Posterior cingulate gyrus (tissue), 11 donors: Measurements from ENCODE around the gene LRRC26.

Source experiments
- DNase-seq, 10 donors: peaks; one replicate each; pipeline versions ENCODE4 v3.0.0 to v3.0.0-alpha.2; 2020 to 2021; ENCODE audit warnings: mixed read lengths in 3 of 10
- intact Hi-C: fragments of 100-400 bp; cut with DNase I; formaldehyde crosslinking; loops from one replicate; pipeline ENCODE4 v1.15.1; 2023

LRRC26 gene

DNA sequence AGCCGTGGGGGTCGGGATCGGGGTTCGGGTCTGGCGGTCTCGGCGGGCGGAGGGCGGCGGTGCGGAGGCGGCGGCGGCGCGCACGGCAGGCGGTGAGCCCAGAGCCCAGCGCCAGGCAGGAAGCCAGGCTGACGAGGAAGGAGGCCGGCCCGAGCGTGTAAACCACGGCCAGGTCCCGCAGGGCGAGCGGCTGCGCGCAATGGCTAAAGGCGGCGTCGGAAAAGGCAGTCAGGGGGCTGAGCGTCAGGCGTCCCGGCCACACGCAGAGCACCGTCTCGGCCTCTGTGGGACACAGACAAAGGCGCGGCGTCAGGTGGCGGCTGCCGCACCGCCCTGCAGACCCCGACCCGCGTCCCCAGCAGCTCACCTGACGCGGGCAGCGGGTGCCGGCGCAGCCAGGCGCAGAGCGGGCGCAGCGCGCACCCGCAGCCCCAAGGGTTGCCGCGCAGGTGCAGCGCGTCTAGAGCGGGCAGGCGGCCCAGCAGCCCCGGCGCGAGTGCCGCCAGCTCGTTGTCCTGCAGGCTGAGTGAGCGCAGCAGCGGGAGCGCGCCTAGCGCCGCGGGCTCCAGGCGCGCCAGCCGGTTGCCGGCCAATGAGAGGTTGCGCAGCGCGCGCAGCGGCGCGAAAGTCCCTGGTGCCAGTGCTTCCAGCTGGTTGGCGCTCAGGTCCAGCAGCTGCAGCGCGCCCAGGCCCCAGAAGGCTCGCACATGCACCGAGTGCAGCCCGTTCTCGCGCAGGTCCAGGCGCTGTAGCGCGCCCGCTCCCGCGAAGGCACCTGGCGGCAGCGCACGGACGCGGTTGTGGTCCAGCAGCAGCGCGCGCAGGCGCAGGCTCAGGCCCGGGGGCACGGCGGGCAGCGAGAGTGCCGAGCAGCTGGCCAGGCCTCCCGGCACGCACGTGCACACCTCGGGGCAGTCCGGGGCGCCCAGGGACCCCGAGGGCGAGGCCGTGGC, 671 bp downstream of the LRRC26 start:
- DNase-seq, result peak in 8 of 10 donors; percentile 58 to 95 (median 79)
- intact Hi-C loops, result loop anchor here (5.0 kb wide), 1 partner anchor 37 kb away; no protein-coding TSS in a partner anchor

DNA sequence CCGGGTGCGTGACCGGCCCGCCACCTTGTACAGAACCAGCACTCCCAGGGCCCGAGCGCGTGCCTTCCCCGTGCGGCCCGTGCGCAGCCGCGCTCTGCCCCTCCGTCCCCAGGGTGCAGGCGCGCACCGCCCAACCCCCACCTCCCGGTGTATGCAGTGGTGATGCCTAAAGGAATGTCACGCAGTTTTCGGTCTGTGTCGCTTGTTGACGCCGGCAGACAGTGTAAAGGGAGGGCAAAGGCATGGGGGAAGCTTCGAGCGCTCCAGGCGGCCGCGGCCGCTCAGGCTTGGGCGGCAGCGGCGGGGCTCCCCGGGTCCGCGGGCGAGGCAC, 1.3 kb downstream of the LRRC26 start:
- intact Hi-C loops, result loop anchor here (5.0 kb wide), 1 partner anchor 36 kb away; no protein-coding TSS in a partner anchor

DNA sequence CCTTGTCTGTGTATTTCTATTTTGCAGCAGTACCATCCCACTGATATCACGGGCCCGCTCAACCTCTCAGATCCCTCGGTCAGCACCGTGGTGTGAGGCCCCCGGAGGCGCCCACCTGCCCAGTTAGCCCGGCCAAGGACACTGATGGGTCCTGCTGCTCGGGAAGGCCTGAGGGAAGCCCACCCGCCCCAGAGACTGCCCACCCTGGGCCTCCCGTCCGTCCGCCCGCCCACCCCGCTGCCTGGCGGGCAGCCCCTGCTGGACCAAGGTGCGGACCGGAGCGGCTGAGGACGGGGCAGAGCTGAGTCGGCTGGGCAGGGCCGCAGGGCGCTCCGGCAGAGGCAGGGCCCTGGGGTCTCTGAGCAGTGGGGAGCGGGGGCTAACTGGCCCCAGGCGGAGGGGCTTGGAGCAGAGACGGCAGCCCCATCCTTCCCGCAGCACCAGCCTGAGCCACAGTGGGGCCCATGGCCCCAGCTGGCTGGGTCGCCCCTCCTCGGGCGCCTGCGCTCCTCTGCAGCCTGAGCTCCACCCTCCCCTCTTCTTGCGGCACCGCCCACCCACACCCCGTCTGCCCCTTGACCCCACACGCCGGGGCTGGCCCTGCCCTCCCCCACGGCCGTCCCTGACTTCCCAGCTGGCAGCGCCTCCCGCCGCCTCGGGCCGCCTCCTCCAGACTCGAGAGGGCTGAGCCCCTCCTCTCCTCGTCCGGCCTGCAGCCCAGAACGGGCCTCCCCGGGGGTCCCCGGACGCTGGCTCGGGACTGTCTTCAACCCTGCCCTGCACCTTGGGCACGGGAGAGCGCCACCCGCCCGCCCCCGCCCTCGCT, 1.9 kb downstream of the LRRC26 start:
- intact Hi-C loops, result loop anchor here (5.0 kb wide), 1 partner anchor 36 kb away; no protein-coding TSS in a partner anchor
- DNase-seq, result peak in 1 of 10 donors; percentile 91

More for the DNA sequence above, 1.3 kb downstream of the LRRC26 start:
- peak in 5 of 10 donors; percentile 52 to 91 (median 57) for DNase-seq

DNA sequence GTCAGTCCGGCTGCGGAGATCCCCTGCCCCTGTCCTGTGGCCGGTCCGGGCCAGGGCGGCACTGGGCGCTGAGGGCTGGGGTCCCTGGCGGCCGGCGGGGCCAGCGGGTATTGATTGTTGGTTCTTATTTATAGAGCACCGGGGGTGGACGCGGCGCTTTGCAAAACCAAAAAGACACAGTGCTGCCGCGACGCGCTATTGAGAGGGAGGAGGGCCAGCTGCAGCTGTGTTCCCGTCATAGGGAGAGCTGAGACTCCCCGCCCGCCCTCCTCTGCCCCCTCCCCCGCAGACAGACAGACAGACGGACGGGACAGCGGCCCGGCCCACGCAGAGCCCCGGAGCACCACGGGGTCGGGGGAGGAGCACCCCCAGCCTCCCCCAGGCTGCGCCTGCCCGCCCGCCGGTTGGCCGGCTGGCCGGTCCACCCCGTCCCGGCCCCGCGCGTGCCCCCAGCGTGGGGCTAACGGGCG, 2.5 kb downstream of the LRRC26 start:
- intact Hi-C loops, result loop anchor here (5.0 kb wide), 1 partner anchor 35 kb away; no protein-coding TSS in a partner anchor
- DNase-seq, result peak in 5 of 10 donors; percentile 46 to 91 (median 64)

DNA sequence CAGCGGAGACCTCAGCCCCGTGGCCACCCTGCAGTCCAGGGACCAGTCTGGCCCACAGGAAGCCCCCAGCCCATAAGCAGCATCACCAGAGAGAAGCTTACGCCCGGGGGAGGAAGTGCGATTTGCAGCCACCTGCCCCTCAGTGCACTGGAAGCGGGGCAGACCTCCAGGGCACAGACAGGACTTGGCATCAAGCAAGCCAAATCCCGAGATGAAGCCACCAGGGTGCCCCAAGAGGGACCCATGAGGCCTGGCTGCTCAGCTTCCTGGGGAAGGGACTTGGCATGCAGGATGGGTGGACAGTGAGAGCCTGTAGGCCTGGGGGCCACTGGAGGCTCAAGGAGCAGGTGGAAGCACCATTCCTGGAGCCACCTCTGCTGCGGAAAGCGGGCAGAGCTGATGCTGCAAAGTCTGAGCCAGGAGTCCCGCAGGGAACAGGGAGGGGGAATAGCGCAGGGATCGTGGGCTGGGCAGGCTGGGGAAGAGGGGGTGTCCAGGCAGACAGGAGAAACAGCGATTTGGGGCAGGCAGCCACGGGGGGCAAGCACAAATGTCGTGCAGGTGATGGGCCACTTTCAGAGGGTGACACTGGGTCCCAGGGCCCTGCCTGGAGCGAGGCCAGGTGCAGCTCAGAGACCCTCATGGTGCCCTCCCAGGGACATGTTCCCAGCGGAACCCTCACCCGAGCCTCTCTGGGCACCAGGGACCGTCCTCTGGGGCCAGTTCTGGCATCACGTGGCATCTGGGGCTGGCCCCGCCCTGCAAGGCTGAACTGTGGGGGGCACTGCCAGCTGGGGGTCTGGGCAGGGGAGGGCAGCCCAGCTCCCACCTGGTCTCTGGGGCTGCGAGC, 3.2 kb downstream of the LRRC26 start:
- peak in 7 of 10 donors; percentile 38 to 93 (median 58) for DNase-seq
- intact Hi-C loops, result loop anchor here (5.0 kb wide), 1 partner anchor 34 kb away; no protein-coding TSS in a partner anchor

DNA sequence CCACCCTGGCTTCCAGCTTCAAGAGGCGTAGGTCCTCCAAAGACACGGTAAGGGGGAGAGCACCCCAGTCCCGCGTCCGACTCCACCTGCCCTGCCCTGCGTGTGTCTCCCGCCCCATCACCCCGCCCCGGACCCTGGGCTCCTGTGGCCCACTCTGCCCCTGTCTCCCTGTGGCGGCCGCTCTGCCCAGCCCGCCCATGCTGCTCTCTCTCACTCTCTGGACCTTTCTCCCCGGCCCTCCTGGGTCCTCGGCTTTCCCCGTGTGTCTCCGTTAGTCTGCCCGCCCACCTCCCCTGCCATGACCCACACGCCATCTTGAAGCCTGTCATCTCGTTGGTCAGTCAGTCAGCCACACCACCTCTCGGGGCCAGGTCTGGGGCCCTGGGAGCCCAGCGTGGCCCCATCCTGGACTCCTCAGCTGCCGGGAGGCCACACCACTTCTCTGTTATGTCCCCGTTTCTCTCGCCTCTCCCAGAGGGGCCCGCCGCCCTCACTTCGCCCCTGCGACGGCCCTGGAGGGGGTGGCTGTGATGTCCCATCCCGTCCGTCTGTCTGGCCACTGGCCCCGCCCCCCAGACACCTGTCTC, 4.5 kb downstream of the LRRC26 start:
- DNase-seq, result no peak
- intact Hi-C loops, result loop anchor here (5.0 kb wide), 1 partner anchor 33 kb away; no protein-coding TSS in a partner anchor

DNA sequence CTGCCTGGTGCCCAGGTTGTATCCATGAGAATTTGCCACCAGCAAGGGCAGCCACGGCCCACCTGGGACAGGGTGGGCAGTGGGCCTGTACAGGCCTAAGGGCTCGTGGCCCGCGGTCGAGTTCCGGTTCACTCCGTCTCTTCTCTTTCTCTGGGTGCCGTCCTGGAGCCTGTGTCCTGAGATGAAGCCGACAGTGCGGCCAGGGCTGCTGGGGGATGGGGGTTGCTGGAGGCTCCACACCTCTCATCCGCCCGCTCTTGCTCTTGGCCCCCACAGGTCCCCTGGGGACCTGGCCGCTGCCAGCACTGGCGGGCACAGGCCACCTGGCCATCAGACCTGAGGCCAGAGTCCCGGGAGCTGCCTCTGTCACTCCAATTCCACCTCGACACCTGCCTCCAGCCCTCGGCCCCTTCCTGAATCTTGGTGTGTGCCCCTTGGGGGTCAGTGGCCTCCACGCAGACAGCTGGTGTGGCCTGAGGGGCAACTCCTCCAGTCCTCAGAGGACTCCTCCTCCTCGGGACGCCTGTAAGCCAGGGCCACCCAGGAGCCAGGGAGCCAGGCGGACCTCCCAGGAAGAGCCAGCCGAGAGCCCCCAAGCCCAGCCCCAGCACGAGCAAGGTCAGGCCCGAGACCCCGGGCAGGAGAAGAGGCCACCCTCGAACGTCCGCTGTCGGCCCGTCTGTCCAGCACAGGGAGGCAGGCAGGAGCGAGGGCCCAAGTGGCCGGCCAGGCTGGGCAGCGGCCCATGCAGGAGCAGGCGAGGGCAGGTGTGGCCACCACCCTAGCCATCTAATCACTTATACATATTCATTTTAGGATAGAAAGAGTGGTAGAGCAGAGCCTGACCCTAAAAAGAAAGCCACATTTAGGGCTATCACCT, 5.2 kb downstream of the LRRC26 start:
- intact Hi-C loops, result loop anchor here (5.0 kb wide), 1 partner anchor 32 kb away; no protein-coding TSS in a partner anchor
- no peak for DNase-seq

DNA sequence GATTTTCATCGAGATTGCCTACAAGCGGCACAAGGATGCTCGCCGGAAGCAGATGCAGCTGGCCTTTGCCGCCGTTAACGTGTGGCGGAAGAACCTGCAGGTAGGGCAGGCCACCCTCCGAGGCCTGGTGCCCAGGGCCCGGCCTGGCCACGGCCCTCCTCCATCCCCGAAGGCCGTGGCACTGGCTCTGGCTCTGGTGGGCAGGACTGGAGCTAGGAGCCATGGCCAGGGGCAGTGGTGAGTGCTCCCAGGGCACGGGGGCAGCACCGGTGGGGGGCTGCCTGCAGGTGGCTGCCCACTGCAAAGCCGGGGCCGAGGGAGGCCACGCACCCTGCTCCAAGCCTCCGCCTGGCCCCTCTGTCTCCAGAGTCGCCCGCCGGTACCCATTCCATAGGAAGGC, 6.0 kb downstream of the LRRC26 start:
- intact Hi-C loops, result no loop called here
- no peak for DNase-seq

DNA sequence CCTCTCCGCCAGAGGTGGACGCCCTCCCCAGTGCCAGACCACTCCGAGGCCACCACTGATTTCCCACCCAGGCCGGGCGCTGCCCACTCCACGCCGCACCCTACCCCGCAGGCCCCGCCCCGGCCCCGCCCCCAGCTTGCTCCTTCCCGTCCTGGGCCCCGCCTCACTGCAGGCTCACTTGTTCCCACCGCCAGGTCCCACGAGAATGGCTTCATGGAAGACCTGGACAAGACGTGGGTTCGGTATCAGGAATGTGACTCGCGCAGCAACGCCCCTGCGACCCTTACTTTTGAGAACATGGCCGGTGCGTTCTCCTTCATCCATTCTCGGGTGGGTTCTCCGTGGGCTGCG, 6.5 kb downstream of the LRRC26 start:
- intact Hi-C loops, result no loop called here
- DNase-seq, result no peak

DNA sequence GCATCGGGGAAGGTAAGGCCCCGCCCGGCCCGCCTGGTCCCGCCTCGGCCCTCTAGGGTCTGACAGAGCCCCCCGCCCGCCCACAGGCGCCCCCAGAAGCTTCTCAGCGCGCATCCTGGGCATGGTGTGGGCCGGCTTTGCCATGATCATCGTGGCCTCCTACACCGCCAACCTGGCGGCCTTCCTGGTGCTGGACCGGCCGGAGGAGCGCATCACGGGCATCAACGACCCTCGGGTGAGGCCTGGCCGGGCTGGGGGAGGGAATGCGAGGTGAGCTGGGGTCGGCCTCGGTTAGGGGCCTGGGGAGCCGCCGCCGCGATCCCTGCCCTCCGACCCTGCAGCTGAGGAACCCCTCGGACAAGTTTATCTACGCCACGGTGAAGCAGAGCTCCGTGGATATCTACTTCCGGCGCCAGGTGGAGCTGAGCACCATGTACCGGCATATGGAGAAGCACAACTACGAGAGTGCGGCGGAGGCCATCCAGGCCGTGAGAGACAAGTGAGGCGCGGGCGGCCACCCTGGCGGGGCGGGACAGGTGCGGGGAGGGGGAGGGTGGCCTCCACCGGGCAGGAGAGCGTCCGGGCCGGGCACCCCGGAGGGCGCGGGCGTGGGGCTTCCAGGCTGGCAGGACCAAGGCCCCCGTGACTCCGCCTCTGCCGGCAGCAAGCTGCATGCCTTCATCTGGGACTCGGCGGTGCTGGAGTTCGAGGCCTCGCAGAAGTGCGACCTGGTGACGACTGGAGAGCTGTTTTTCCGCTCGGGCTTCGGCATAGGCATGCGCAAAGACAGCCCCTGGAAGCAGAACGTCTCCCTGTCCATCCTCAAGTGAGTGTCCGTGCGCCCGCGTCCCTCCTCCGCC, 7.1 kb downstream of the LRRC26 start:
- intact Hi-C loops, result no loop called here
- DNase-seq, result no peak

DNA sequence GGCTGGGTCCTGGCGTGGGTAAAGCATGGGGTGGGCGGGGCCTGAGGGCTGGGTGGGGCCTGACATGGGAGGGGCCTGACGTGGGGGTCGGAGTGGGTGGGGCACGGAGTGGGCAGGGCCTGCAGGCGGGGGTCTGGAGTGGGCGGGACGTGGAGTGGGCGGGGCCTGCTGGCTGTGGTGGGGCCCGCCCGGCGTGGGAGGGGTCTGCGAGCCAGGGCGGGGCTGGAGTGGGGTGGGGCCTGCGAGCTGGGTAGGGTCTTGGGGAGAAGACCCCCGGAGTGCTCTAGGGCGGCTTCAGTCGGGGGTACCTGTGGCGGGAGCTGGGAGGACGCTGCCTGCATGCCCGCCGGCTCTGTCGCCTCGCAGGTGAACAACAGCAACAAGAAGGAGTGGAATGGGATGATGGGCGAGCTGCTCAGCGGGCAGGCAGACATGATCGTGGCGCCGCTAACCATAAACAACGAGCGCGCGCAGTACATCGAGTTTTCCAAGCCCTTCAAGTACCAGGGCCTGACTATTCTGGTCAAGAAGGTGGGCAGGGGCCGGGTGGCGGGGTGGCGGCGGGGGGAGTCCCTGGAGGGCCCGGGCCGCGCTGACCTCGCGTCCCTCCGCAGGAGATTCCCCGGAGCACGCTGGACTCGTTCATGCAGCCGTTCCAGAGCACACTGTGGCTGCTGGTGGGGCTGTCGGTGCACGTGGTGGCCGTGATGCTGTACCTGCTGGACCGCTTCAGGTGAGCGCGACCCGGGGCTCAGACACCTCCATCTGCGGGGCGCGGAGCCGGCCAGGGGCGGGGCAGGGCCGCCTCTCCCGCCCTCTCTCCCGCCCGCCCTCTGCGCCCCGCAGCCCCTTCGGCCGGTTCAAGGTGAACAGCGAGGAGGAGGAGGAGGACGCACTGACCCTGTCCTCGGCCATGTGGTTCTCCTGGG, 8.0 kb downstream of the LRRC26 start:
- intact Hi-C loops, result no loop called here
- no peak for DNase-seq

DNA sequence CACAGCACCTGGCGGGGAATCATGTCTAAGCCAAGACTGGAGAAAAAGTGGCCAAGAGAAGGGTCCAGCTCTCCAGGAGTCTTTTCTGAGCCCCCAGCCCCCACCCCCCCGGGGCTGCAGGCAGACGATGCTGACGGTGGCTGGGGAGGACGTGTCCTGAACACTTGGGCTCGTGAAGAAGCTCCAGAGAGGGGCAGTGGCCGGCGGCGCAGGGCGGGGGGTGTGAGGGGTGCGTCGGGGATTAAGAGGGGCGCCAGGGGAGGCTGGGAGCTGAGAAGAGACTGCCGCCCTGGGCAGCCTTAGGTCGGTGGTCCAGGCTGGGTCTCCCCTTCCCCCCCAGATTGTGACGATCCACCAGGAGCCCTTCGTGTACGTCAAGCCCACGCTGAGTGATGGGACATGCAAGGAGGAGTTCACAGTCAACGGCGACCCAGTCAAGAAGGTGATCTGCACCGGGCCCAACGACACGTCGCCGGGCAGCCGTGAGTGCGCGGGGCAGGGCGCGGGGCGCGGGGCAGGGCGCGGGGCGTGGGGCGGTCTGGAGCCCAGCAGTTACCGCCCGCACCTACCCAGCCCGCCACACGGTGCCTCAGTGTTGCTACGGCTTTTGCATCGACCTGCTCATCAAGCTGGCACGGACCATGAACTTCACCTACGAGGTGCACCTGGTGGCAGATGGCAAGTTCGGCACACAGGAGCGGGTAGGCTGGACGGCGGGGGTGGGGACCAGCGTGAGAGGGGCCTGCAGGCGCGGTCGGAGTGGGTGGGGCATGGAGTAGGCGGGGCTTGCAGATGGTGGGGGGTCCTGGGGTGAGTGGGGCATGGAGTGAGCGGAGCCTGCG, 8.9 kb downstream of the LRRC26 start:
- intact Hi-C loops, result no loop called here
- no peak for DNase-seq

DNA sequence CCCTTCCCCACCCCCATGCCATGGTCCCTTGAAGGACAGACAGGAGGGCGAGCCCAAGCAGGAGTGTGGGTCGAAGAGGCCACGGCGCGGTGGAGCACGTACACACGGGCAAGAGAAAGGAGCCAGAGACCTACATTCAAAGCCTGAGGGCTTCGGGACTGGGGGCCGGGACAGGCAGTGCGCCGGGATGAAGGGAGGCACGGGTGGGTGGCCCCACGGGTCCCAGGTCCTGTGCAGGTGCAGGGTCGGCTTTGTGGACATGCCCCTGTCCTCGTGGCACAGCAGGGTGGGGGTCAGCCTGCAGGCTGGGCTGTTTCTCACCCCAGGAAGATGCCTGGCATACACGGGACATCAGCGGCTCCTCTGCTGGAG, 9.8 kb downstream of the LRRC26 start:
- intact Hi-C loops, result no loop called here
- no peak for DNase-seq

DNA sequence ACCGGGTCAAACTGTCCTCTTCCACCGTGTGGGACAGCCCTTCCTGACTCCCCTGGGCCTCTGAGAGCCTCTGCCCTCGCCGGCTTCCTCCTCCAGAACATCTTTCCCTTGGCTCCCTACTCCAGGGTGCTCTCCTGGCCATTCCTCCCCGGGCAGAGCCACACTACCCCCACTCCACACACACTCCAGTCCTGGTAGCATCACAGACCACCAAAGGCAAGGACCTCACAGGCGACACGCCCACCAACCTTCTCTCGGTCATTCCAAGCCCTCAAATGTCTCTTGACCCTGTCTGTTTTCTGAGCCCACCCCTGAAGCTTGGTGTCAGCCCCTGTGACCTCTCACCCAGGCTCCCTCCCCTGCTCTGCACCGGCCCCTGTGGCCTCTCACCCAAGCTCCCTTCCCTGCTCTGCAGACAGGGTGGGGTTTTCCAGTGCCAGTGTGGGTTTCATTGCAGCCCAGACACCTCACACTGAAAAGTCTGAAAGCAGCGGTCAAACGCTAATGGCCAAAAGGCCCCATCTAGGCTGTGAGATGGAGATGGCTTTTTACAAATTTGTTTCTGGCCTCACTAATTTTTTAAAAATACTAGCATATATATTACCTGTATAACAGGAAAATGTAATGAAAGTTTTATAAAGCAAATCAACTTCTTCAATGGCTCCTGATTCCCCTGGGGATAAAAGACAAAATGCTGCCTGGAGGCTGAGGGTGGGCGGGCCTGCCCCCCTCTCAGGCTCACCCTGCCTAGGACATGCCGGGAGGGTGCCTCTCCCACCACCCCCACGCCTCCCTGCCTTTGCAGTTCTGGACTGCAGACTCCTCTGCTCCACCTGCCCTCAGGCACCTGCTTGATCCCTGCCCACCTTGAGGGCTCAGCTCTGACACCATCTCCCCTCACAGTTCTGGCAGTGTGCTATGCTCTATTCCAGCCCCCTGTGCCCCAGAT, 10.5 kb downstream of the LRRC26 start:
- no peak for DNase-seq
- intact Hi-C loops, result no loop called here

DNA sequence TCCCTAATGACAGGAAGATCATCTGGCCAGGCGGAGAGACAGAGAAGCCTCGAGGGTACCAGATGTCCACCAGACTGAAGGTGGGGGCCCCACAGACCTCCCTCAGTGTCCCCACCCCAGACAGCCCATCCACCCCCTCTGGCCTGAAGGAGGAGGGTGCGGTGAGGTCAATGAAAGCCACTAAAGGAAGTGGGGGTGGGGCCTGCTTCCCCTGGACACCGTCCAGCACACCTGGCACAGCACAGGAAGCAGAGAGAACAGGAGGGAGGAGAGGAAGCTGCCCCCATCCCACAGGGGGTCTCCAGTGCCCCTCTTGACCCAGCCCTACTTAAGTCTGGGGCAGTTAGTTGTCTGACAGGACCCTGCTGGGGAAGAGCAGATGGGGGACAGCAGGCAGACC, 11.2 kb downstream of the LRRC26 start:
- intact Hi-C loops, result no loop called here

More for the DNA sequence above, 11.2 kb downstream of the LRRC26 start:
- no peak for DNase-seq
